SK-N-SH treated with all-trans-retinoic acid at 6 μM for 48 hours (cell line): Measurements from ENCODE around the gene UBA1.

Experiments used
- CSDC2 ChIP-seq: fragments of 250-450 bp; sonication (Bioruptor Pico); IDR thresholded peaks from 2 replicates; pipeline ENCODE4 v1.5.0; 2020; ENCODE audit warnings: mild to moderate bottlenecking, moderate library complexity
- GLIS3 ChIP-seq: fragments of 250-450 bp; sonication (Bioruptor Pico); IDR thresholded peaks from 2 replicates; pipeline ENCODE4 v1.5.0; 2020; ENCODE audit warnings: mild to moderate bottlenecking, moderate library complexity
- OSR1 ChIP-seq: fragments of 250-450 bp; sonication (Bioruptor Pico); IDR thresholded peaks from 2 replicates; pipeline ENCODE4 v1.8.0; 2022; ENCODE audit warnings: moderate library complexity, mild to moderate bottlenecking, inconsistent platforms
- RARB ChIP-seq: fragments of 250-450 bp; sonication (Bioruptor Pico); IDR thresholded peaks from 2 replicates; pipeline ENCODE4 v1.8.0; 2021; ENCODE audit warnings: mild to moderate bottlenecking, moderate library complexity
- ZNF565 ChIP-seq: fragments of 450-650 bp; formaldehyde crosslinking; conservative IDR thresholded peaks from 2 replicates; pipeline ENCODE4 v1.5.0; 2020; ENCODE audit warnings: low read depth, mild to moderate bottlenecking, moderate library complexity
- TF ChIP-seq, protein P1 (sequence below): fragments of 250-450 bp; sonication (Bioruptor Pico); IDR thresholded peaks from 2 replicates; pipeline ENCODE4 v1.8.0; 2020; ENCODE audit warnings: mild to moderate bottlenecking, moderate library complexity, borderline replicate concordance

DNA sequence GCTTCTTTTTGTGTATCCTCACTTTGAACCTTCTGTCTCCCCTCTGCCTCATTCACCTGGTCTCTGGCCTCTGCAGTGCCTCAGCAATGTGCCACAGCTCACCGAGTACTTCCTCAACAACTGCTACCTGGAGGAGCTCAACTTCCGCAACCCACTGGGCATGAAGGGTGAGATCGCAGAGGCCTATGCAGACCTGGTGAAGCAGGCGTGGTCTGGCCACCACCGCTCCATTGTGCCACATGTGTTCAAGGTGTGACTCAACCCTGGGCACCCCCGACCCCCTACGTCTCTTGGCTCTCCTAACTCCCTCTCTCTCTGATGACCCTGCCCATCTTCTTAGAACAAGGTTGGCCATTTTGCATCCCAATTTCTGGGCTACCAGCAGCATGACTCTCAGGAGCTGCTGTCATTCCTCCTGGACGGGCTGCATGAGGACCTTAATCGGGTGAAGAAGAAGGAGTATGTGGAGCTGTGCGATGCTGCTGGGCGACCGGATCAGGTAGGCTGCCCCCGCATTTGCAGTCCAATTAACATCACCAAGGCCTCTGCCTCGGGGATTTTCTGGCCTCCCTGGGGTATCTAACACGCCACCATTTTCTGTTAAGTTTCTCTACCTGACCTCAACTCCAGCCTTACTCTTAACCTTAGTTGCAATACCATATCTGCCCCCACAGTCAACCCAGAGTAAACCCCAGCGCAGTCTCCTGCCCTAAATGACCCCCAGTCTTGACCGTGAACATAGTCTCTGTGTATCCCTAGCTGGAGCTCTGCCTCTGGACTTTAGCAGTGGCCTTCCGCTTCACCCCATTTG, 47.8 kb downstream of the UBA1 start:
- TF ChIP-seq CSDC2 (CRISPR knock-in tag) (no peak), GLIS3 (CRISPR knock-in tag) (no peak), OSR1 (CRISPR knock-in tag) (no peak), RARB (CRISPR knock-in tag) (no peak), ZNF565 (CRISPR knock-in tag) (no peak)
- TF ChIP-seq, protein P1, sequence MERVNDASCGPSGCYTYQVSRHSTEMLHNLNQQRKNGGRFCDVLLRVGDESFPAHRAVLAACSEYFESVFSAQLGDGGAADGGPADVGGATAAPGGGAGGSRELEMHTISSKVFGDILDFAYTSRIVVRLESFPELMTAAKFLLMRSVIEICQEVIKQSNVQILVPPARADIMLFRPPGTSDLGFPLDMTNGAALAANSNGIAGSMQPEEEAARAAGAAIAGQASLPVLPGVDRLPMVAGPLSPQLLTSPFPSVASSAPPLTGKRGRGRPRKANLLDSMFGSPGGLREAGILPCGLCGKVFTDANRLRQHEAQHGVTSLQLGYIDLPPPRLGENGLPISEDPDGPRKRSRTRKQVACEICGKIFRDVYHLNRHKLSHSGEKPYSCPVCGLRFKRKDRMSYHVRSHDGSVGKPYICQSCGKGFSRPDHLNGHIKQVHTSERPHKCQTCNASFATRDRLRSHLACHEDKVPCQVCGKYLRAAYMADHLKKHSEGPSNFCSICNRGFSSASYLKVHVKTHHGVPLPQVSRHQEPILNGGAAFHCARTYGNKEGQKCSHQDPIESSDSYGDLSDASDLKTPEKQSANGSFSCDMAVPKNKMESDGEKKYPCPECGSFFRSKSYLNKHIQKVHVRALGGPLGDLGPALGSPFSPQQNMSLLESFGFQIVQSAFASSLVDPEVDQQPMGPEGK (CRISPR knock-in tag): no peak
